Measurements from ENCODE around the gene RBCK1. TPM values are rescaled to one million over a fixed set of nuclear protein-coding genes. Genes with fewer than 3 reads are reported as not detected.

Gene RBCK1
- total and polyA plus RNA-seq, 4 experiments from 2014 or later = 75.2 to 118 (median 96.5) TPM

DNA sequence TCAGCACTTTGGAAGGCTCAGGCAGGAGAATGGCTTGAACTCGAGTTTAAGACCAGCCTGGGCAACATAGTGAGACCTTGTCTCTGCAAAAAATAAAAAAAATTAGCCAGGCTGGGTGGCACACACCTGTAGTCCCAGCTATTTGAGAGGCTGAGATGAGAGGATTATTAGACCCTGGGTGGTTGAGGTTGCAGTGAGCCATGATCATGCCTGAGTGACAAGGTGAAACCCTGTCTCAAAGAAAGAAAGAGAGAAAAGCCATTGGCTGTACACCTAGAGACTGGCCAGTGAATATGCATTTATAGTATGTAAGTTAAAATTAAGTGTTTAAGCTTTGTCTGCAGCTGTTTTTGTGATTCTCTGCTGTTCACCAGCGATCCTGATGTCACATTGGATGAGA, 6.1 kb downstream of the RBCK1 start:
- Histone ChIP-seq H3K36me3 (ENCODE audit: insufficient read depth, low read length) (peaks cover 30% of the 10 kb centered on the region), H3K4me1 (ENCODE audit: insufficient read depth, low read length) (peaks cover 40% of the 10 kb centered on the region), H3K27me3 (ENCODE audit: insufficient read depth, low read length) (no peaks in the 10 kb centered on the region), H3K4me3 (ENCODE audit: low read length in 2 of 2) (no peak overlapping the region), H3K27ac (ENCODE audit: low read depth, low read length) (no peak overlapping the region), H3K9me3 (ENCODE audit: control insufficient read depth in 1 of 2, low read length in 2 of 2) (no peaks in the 10 kb centered on the region)
- no peak for DNase-seq
- ChIA-PET CTCF (ENCODE audit: partially characterized antibody) (interaction anchor here (0.6 kb wide), 1 partner anchor 65 kb away, joined by 3 read pairs; no protein-coding TSS in a partner anchor), POLR2A (ENCODE audit: partially characterized antibody) (interaction anchor here (1.2 kb wide), 1 partner anchor 48 kb away, joined by 3 read pairs; the partner anchor contains the start of gene TBC1D20)
- intact Hi-C loops (cut with micrococcal nuclease) = no loop called here
- H3K27me3 Mint-ChIP-seq = no peaks in the 10 kb centered on the region
- H3K4me1 Mint-ChIP-seq = peaks cover 38 to 62% (median 51%) of the 10 kb centered on the region in 4 donors
- peak overlapping the region in 3 of 7 donors; percentile 17 to 48 (median 30) for H3K27ac Mint-ChIP-seq
- H3K9me3 Mint-ChIP-seq = no peaks in the 10 kb centered on the region
- H3K36me3 Mint-ChIP-seq = peaks cover 36 to 51% of the 10 kb centered on the region in 2 donors
- H3K4me3 Mint-ChIP-seq = no peak overlapping the region

DNA sequence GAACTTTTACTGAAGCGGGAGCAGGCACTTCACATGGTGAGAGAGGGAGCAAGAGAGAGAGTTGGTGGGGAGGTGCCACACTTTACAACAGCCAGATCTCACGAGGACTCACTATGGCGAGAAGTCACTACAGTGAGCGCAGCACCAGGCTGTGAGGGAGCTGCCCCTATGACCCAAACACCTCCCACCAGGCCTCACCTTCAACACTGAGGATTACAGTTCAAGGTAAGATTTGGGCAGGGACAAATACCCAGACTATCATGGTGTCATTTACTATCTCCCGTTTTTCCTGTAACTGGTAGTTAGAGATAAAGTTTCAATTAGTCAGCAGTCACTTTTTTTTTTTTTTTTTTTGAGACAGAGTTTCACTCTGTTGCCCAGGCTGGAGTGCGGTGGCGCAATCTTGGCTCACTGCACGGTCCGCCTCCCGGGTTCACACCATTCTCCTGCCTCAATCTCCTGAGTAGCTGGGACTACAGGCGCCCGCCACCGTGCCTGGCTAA, 7.8 kb downstream of the RBCK1 start:
- Mint-ChIP-seq H3K4me1 (peaks cover 22 to 45% (median 35%) of the 10 kb centered on the region in 4 donors), H3K27me3 (no peaks in the 10 kb centered on the region), H3K36me3 (peaks cover 26 to 41% of the 10 kb centered on the region in 2 donors), H3K4me3 (no peak overlapping the region), H3K9me3 (no peaks in the 10 kb centered on the region), H3K27ac (peak overlapping the region in 2 of 7 donors; percentile 7 to 65)
- H3K4me1 ChIP-seq (ENCODE audit: insufficient read depth, low read length) = peaks cover 25% of the 10 kb centered on the region
- no peaks in the 10 kb centered on the region for H3K27me3 ChIP-seq (ENCODE audit: insufficient read depth, low read length)
- ChIA-PET POLR2A (ENCODE audit: partially characterized antibody) (no interaction called here), CTCF (ENCODE audit: partially characterized antibody) (no interaction called here)
- no peaks in the 10 kb centered on the region for H3K9me3 ChIP-seq (ENCODE audit: control insufficient read depth in 1 of 2, low read length in 2 of 2)
- no peak overlapping the region for H3K4me3 ChIP-seq (ENCODE audit: low read length in 2 of 2)
- DNase-seq = no peak
- intact Hi-C loops (cut with micrococcal nuclease) = no loop called here
- H3K36me3 ChIP-seq (ENCODE audit: insufficient read depth, low read length) = peaks cover 41% of the 10 kb centered on the region
- H3K27ac ChIP-seq (ENCODE audit: low read depth, low read length) = no peak overlapping the region

GRCh38 chr20:416950-417800, 9.1 kb downstream of the RBCK1 start:
- Mint-ChIP-seq H3K4me3 (no peak overlapping the region), H3K9me3 (no peaks in the 10 kb centered on the region), H3K4me1 (peaks cover 16 to 36% (median 30%) of the 10 kb centered on the region in 4 donors), H3K27ac (peak overlapping the region in 2 of 7 donors; percentile 15 to 47), H3K36me3 (peaks cover 25 to 44% of the 10 kb centered on the region in 2 donors), H3K27me3 (no peaks in the 10 kb centered on the region)
- intact Hi-C loops (cut with micrococcal nuclease) = no loop called here
- ChIA-PET POLR2A (ENCODE audit: partially characterized antibody) (no interaction called here), CTCF (ENCODE audit: partially characterized antibody) (no interaction called here)
- H3K27ac ChIP-seq (ENCODE audit: low read depth, low read length) = no peak overlapping the region
- peaks cover 25% of the 10 kb centered on the region for H3K4me1 ChIP-seq (ENCODE audit: insufficient read depth, low read length)
- H3K9me3 ChIP-seq (ENCODE audit: control insufficient read depth in 1 of 2, low read length in 2 of 2) = no peaks in the 10 kb centered on the region
- no peaks in the 10 kb centered on the region for H3K27me3 ChIP-seq (ENCODE audit: insufficient read depth, low read length)
- H3K4me3 ChIP-seq (ENCODE audit: low read length in 2 of 2) = no peak overlapping the region
- DNase-seq = no peak
- H3K36me3 ChIP-seq (ENCODE audit: insufficient read depth, low read length) = peaks cover 44% of the 10 kb centered on the region

DNA sequence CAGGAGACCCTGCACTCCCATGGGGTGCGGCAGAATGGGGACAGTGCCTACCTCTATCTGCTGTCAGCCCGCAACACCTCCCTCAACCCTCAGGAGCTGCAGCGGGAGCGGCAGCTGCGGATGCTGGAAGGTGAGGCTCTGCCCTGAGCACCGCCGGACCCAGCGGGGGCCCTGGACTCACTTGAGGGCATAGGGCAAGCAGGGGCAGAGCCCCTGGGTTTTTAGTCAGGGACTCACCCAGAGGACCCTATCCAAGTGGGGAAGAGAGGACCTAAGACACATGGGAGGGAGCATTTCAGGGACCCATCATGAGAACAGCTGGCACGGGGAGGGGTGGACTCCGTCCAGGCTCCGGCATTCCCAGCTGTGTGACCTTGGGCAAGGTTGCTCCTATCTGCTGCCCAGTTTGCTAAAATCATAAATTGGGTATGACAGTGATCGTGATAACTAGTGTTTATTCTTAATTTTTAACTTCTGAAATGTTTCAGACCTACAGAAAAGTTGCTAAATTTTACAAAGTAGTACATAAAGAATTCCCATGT, 9.8 kb downstream of the RBCK1 start:
- DNase-seq = no peak
- Histone ChIP-seq H3K9me3 (ENCODE audit: control insufficient read depth in 1 of 2, low read length in 2 of 2) (no peaks in the 10 kb centered on the region), H3K36me3 (ENCODE audit: insufficient read depth, low read length) (peaks cover 49% of the 10 kb centered on the region), H3K4me1 (ENCODE audit: insufficient read depth, low read length) (peaks cover 22% of the 10 kb centered on the region), H3K27ac (ENCODE audit: low read depth, low read length) (no peak overlapping the region), H3K4me3 (ENCODE audit: low read length in 2 of 2) (no peak overlapping the region), H3K27me3 (ENCODE audit: insufficient read depth, low read length) (no peaks in the 10 kb centered on the region)
- H3K9me3 Mint-ChIP-seq = no peaks in the 10 kb centered on the region
- intact Hi-C loops (cut with micrococcal nuclease) = no loop called here
- POLR2A ChIA-PET (ENCODE audit: partially characterized antibody) = no interaction called here
- CTCF ChIA-PET (ENCODE audit: partially characterized antibody) = no interaction called here
- H3K27me3 Mint-ChIP-seq = no peaks in the 10 kb centered on the region
- H3K27ac Mint-ChIP-seq = peak overlapping the region in 1 of 7 donors; percentile 12
- H3K36me3 Mint-ChIP-seq = peaks cover 23 to 47% of the 10 kb centered on the region in 2 donors
- no peak overlapping the region for H3K4me3 Mint-ChIP-seq
- peaks cover 14 to 31% (median 26%) of the 10 kb centered on the region in 4 donors for H3K4me1 Mint-ChIP-seq

GRCh38 chr20:418858-419365, 10.8 kb downstream of the RBCK1 start:
- no peaks in the 10 kb centered on the region for H3K27me3 ChIP-seq (ENCODE audit: insufficient read depth, low read length)
- ChIA-PET CTCF (ENCODE audit: partially characterized antibody) (no interaction called here), POLR2A (ENCODE audit: partially characterized antibody) (no interaction called here)
- intact Hi-C loops (cut with micrococcal nuclease) = no loop called here
- H3K4me3 ChIP-seq (ENCODE audit: low read length in 2 of 2) = no peak overlapping the region
- no peaks in the 10 kb centered on the region for H3K9me3 ChIP-seq (ENCODE audit: control insufficient read depth in 1 of 2, low read length in 2 of 2)
- no peak overlapping the region for H3K27ac ChIP-seq (ENCODE audit: low read depth, low read length)
- peaks cover 11 to 20% (median 18%) of the 10 kb centered on the region in 4 donors for H3K4me1 Mint-ChIP-seq
- DNase-seq = no peak
- peaks cover 44% of the 10 kb centered on the region for H3K36me3 ChIP-seq (ENCODE audit: insufficient read depth, low read length)
- peaks cover 24 to 48% of the 10 kb centered on the region in 2 donors for H3K36me3 Mint-ChIP-seq
- H3K4me3 Mint-ChIP-seq = no peak overlapping the region
- peaks cover 11% of the 10 kb centered on the region for H3K4me1 ChIP-seq (ENCODE audit: insufficient read depth, low read length)
- H3K27ac Mint-ChIP-seq = peak overlapping the region in 4 of 7 donors; percentile 29 to 61 (median 51)
- H3K27me3 Mint-ChIP-seq = no peaks in the 10 kb centered on the region
- no peaks in the 10 kb centered on the region for H3K9me3 Mint-ChIP-seq

DNA sequence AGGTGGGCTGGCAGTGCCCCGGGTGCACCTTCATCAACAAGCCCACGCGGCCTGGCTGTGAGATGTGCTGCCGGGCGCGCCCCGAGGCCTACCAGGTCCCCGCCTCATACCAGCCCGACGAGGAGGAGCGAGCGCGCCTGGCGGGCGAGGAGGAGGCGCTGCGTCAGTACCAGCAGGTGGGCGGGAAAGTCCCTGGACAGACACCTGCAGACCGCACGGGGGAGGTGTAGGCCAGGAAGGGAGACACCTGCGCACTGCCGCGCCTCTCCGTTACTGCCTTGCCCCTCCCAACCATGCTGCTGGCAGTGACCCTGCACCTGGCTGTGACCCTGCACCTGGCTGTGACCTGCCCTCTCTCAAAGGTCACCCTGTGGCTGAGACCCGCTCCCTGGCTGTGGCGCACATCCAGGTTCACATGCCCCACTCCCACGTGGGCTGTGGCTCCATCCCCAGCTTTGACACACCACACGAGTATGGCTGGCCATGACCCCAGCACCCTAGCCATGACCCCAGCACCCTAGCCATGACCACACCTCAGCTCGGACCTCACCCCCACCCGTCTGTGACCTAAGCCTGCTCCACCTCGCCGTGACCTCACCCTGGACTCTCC, 11.6 kb downstream of the RBCK1 start:
- no peaks in the 10 kb centered on the region for H3K27me3 Mint-ChIP-seq
- peaks cover 11 to 21% (median 17%) of the 10 kb centered on the region in 4 donors for H3K4me1 Mint-ChIP-seq
- H3K36me3 ChIP-seq (ENCODE audit: insufficient read depth, low read length) = peaks cover 45% of the 10 kb centered on the region
- DNase-seq = no peak
- no peak overlapping the region for H3K27ac ChIP-seq (ENCODE audit: low read depth, low read length)
- CTCF ChIA-PET (ENCODE audit: partially characterized antibody) = no interaction called here
- peaks cover 31 to 56% of the 10 kb centered on the region in 2 donors for H3K36me3 Mint-ChIP-seq
- peaks cover 7% of the 10 kb centered on the region for H3K4me1 ChIP-seq (ENCODE audit: insufficient read depth, low read length)
- no peaks in the 10 kb centered on the region for H3K9me3 Mint-ChIP-seq
- no peak overlapping the region for H3K4me3 ChIP-seq (ENCODE audit: low read length in 2 of 2)
- no peak overlapping the region for H3K4me3 Mint-ChIP-seq
- intact Hi-C loops (cut with micrococcal nuclease) = no loop called here
- H3K27me3 ChIP-seq (ENCODE audit: insufficient read depth, low read length) = no peaks in the 10 kb centered on the region
- no peaks in the 10 kb centered on the region for H3K9me3 ChIP-seq (ENCODE audit: control insufficient read depth in 1 of 2, low read length in 2 of 2)
- H3K27ac Mint-ChIP-seq = peak overlapping the region in 1 of 7 donors; percentile 69
- POLR2A ChIA-PET (ENCODE audit: partially characterized antibody) = no interaction called here

- CTCF ChIA-PET (ENCODE audit: partially characterized antibody) = no interaction called here
- no peaks in the 10 kb centered on the region for H3K27me3 ChIP-seq (ENCODE audit: insufficient read depth, low read length)
- no peak overlapping the region for H3K27ac ChIP-seq (ENCODE audit: low read depth, low read length)
- H3K36me3 Mint-ChIP-seq = peaks cover 36 to 61% of the 10 kb centered on the region in 2 donors
- H3K4me1 Mint-ChIP-seq = peaks cover 11 to 21% (median 19%) of the 10 kb centered on the region in 4 donors
- intact Hi-C loops (cut with micrococcal nuclease) = no loop called here
- no peak for DNase-seq
- H3K4me1 ChIP-seq (ENCODE audit: insufficient read depth, low read length) = peaks cover 5% of the 10 kb centered on the region
- no peak overlapping the region for H3K4me3 ChIP-seq (ENCODE audit: low read length in 2 of 2)
- H3K36me3 ChIP-seq (ENCODE audit: insufficient read depth, low read length) = peaks cover 45% of the 10 kb centered on the region
- no peak overlapping the region for H3K4me3 Mint-ChIP-seq
- H3K27me3 Mint-ChIP-seq = no peaks in the 10 kb centered on the region
- no peaks in the 10 kb centered on the region for H3K9me3 ChIP-seq (ENCODE audit: control insufficient read depth in 1 of 2, low read length in 2 of 2)
- peak overlapping the region in 1 of 7 donors; percentile 69 for H3K27ac Mint-ChIP-seq
- POLR2A ChIA-PET (ENCODE audit: partially characterized antibody) = no interaction called here
- no peaks in the 10 kb centered on the region for H3K9me3 Mint-ChIP-seq
Measured at GRCh38 chr20:420166-420620, 12.1 kb downstream of the RBCK1 start.

All from CD4-positive, alpha-beta memory T cell (primary cell).